ENCODE data around the gene KDM6A. TPM values are rescaled to one million over a fixed set of nuclear protein-coding genes. Genes with fewer than 3 reads are reported as not detected.

KDM6A gene
- total and polyA plus RNA-seq, 2 donors (not counting 1 experiment from before 2014, with no cell fraction given) = 33.3 to 57.0 TPM

GRCh38 chrX:44980403-44980802, 107.4 kb downstream of the KDM6A start:
- Histone ChIP-seq H3K27me3 (replicated peaks in 1 of 4; ENCODE audit: control extremely low read depth in 1 of 4, control insufficient read depth in 3 of 4, insufficient read depth in 4 of 4, low read length in 3 of 4) (no peaks in the 10 kb centered on the region), H3K9me3 (ENCODE audit: control extremely low read depth in 1 of 3, control insufficient read depth in 2 of 3, insufficient read depth in 1 of 3, low read length in 2 of 3) (peaks cover 0 to 5% (median 5%) of the 10 kb centered on the region in 3 donors), H3K27ac (ENCODE audit: low read length in 2 of 2) (no peak overlapping the region), H3K36me3 (replicated peaks in 1 of 2; ENCODE audit: control extremely low read depth in 1 of 2, control insufficient read depth in 1 of 2, extremely low read depth in 1 of 2, insufficient read depth in 2 of 2, low read length in 1 of 2) (peaks cover 2% of the 10 kb centered on the region in 2 experiments), H3K4me1 (ENCODE audit: control insufficient read depth in 2 of 2, insufficient read depth in 2 of 2, low read length in 2 of 2) (no peaks in the 10 kb centered on the region), H4K20me1 (ENCODE audit: control insufficient read depth, insufficient read depth, low read length, poor library complexity, severe bottlenecking) (peaks cover 72% of the 10 kb centered on the region), H3K4me2 (replicated peaks; ENCODE audit: low read depth, low read length, poor library complexity, severe bottlenecking) (no peak overlapping the region), H3K4me3 (ENCODE audit: control extremely low read depth in 1 of 5, extremely low read depth in 1 of 5, insufficient read depth in 1 of 5, low read depth in 2 of 5, low read length in 4 of 5) (no peak overlapping the region), H3K9ac (ENCODE audit: low read length) (no peak overlapping the region), H2AFZ (ENCODE audit: insufficient read depth, low read depth, low read length, poor library complexity, severe bottlenecking) (no peak overlapping the region), H3K79me2 (ENCODE audit: control insufficient read depth, insufficient read depth, low read length) (peaks cover 78% of the 10 kb centered on the region)
- H3K27me3 Mint-ChIP-seq = no peaks in the 10 kb centered on the region
- peaks cover 3% of the 10 kb centered on the region for H3K9me3 Mint-ChIP-seq (ENCODE audit: insufficient read depth)
- TF ChIP-seq EZH2 (IDR thresholded peaks at IDR 0.05; ENCODE audit: borderline replicate concordance, insufficient read depth, low read depth, low read length, poor library complexity, severe bottlenecking) (no peak), CTCF (IDR thresholded peaks at IDR 0.05) (no peak)
- DNase-seq (no peak), ATAC-seq (ENCODE audit: low read depth) (no peak)
- CTCF ChIA-PET = no interaction called here
- no peak overlapping the region for H3K27ac Mint-ChIP-seq
- intact Hi-C loops (cut with micrococcal nuclease) = no loop called here
- POLR2A ChIA-PET = no interaction called here
- H3K4me1 Mint-ChIP-seq = peaks cover 17% of the 10 kb centered on the region
- no CpG with 5 or more reads among the region's 6 CpGs for WGBS (ENCODE audit: insufficient coverage)
- no peak overlapping the region for H3K4me3 Mint-ChIP-seq

GRCh38 chrX:44980883-44981282, 107.9 kb downstream of the KDM6A start:
- H3K4me1 Mint-ChIP-seq = peaks cover 17% of the 10 kb centered on the region
- no peak overlapping the region for H3K27ac Mint-ChIP-seq
- ChIA-PET POLR2A (no interaction called here), CTCF (no interaction called here)
- H3K9me3 Mint-ChIP-seq (ENCODE audit: insufficient read depth) = peaks cover 2% of the 10 kb centered on the region
- Histone ChIP-seq H3K79me2 (ENCODE audit: control insufficient read depth, insufficient read depth, low read length) (peaks cover 73% of the 10 kb centered on the region), H3K9ac (ENCODE audit: low read length) (no peak overlapping the region), H3K4me3 (ENCODE audit: control extremely low read depth in 1 of 5, extremely low read depth in 1 of 5, insufficient read depth in 1 of 5, low read depth in 2 of 5, low read length in 4 of 5) (no peak overlapping the region), H4K20me1 (ENCODE audit: control insufficient read depth, insufficient read depth, low read length, poor library complexity, severe bottlenecking) (peaks cover 68% of the 10 kb centered on the region), H2AFZ (ENCODE audit: insufficient read depth, low read depth, low read length, poor library complexity, severe bottlenecking) (no peak overlapping the region), H3K36me3 (replicated peaks in 1 of 2; ENCODE audit: control extremely low read depth in 1 of 2, control insufficient read depth in 1 of 2, extremely low read depth in 1 of 2, insufficient read depth in 2 of 2, low read length in 1 of 2) (peaks cover 2% of the 10 kb centered on the region in 2 experiments), H3K27me3 (replicated peaks in 1 of 4; ENCODE audit: control extremely low read depth in 1 of 4, control insufficient read depth in 3 of 4, insufficient read depth in 4 of 4, low read length in 3 of 4) (no peaks in the 10 kb centered on the region), H3K9me3 (ENCODE audit: control extremely low read depth in 1 of 3, control insufficient read depth in 2 of 3, insufficient read depth in 1 of 3, low read length in 2 of 3) (peaks cover 0 to 2% (median 1%) of the 10 kb centered on the region in 3 donors), H3K4me2 (replicated peaks; ENCODE audit: low read depth, low read length, poor library complexity, severe bottlenecking) (no peak overlapping the region), H3K27ac (ENCODE audit: low read length in 2 of 2) (no peak overlapping the region), H3K4me1 (ENCODE audit: control insufficient read depth in 2 of 2, insufficient read depth in 2 of 2, low read length in 2 of 2) (no peaks in the 10 kb centered on the region)
- ATAC-seq (ENCODE audit: low read depth) = no peak
- no CpG with 5 or more reads among the region's 2 CpGs for WGBS (ENCODE audit: insufficient coverage)
- H3K27me3 Mint-ChIP-seq = no peaks in the 10 kb centered on the region
- no peak for TF ChIP-seq EZH2 (IDR thresholded peaks at IDR 0.05; ENCODE audit: borderline replicate concordance, insufficient read depth, low read depth, low read length, poor library complexity, severe bottlenecking)
- no peak for TF ChIP-seq CTCF (IDR thresholded peaks at IDR 0.05)
- DNase-seq = no peak
- no peak overlapping the region for H3K4me3 Mint-ChIP-seq
- intact Hi-C loops (cut with micrococcal nuclease) = no loop called here

Data from B cell (primary cell).